IMR-90 (cell line): ENCODE measurements around the gene GCKR. TPM values are rescaled to one million over a fixed set of nuclear protein-coding genes. Genes with fewer than 3 reads are reported as not detected.

Experiments used
- ATAC-seq: fragments of 200-7000 bp; cut with Tn5 transposase; 2 replicates; pipeline ENCODE4 v1.9.1; 2020; ENCODE audit warnings: low read depth, mild to moderate bottlenecking, moderate library complexity
- BruUV-seq: library from RNA; stranded (reverse); fragments of 400-500 nt; replicated peaks from 2 replicates; lab custom pipeline; 2021; lab: Mats Ljungman, UMichigan
- CTCF ChIA-PET: fragments of 300-600 bp; formaldehyde crosslinking; extraction: SDS; loops from one replicate; lab custom pipeline; 2021; ENCODE audit warnings: antibody characterized with exemption; lab: Yijun Ruan, JAX
- POLR2A ChIA-PET: fragments of 300-600 bp; sonication (Branson Sonifier 250); formaldehyde crosslinking; loops from one replicate; lab custom pipeline; 2022; ENCODE audit warnings: antibody characterized with exemption; ENCODE audit not compliant: unreplicated experiment; lab: Charles Lee
- DNase-seq: peaks from one replicate; pipeline ENCODE4 v3.0.0; 2013
- H2AFZ ChIP-seq: replicated peaks from 2 replicates; pipeline ENCODE3; 2013; ENCODE audit warnings: low read length, mild to moderate bottlenecking; ENCODE audit not compliant: poor library complexity
- H2AK5ac ChIP-seq: 2 replicates; pipeline ENCODE4 v1.6.1; 2013; ENCODE audit warnings: low read depth, low read length, inconsistent platforms
- H2AK9ac ChIP-seq: replicated peaks from 2 replicates; pipeline ENCODE3; 2013; ENCODE audit warnings: mild to moderate bottlenecking, low read depth, low read length, moderate library complexity; ENCODE audit not compliant: poor library complexity
- H2BK120ac ChIP-seq: 2 replicates; pipeline ENCODE4 v1.6.1; 2013; ENCODE audit warnings: low read depth, low read length, inconsistent platforms
- H2BK15ac ChIP-seq: 3 replicates; pipeline ENCODE4 v1.6.1; 2013; ENCODE audit warnings: low read depth, low read length, inconsistent platforms
- H2BK20ac ChIP-seq: 2 replicates; pipeline ENCODE4 v1.6.1; 2013; ENCODE audit warnings: low read depth, mild to moderate bottlenecking, inconsistent platforms, low read length, moderate library complexity
- H2BK5ac ChIP-seq: 2 replicates; pipeline ENCODE4 v1.6.1; 2013; ENCODE audit warnings: mild to moderate bottlenecking, low read depth, low read length, inconsistent platforms; ENCODE audit not compliant: poor library complexity, severe bottlenecking
- H3K14ac ChIP-seq: replicated peaks from 2 replicates; pipeline ENCODE4 v1.6.1; 2013; ENCODE audit warnings: low read depth, low read length, inconsistent platforms
- H3K18ac ChIP-seq: 2 replicates; pipeline ENCODE4 v1.6.1; 2013; ENCODE audit warnings: low read depth, low read length, control low read depth
- H3K23ac ChIP-seq: 2 replicates; pipeline ENCODE4 v1.6.1; 2013; ENCODE audit warnings: low read depth, low read length, inconsistent platforms
- H3K27ac ChIP-seq: 2 replicates; pipeline ENCODE4 v1.5.1; 2013; ENCODE audit warnings: mild to moderate bottlenecking, control low read depth, low read length; ENCODE audit not compliant: insufficient read depth
- H3K27me3 ChIP-seq: 2 replicates; pipeline ENCODE4 v1.6.1; 2013; ENCODE audit warnings: low read length; ENCODE audit not compliant: control insufficient read depth, insufficient read depth
- H3K36me3 ChIP-seq: 2 replicates; pipeline ENCODE4 v1.6.1; 2013; ENCODE audit warnings: low read length, mixed read lengths; ENCODE audit not compliant: control insufficient read depth, insufficient read depth
- H3K4ac ChIP-seq: 2 replicates; pipeline ENCODE4 v1.6.1; 2013; ENCODE audit warnings: low read depth, low read length, inconsistent platforms
- H3K4me1 ChIP-seq: 2 replicates; pipeline ENCODE4 v1.6.1; 2013; ENCODE audit warnings: low read length, mixed read lengths; ENCODE audit not compliant: control insufficient read depth, insufficient read depth
- H3K4me2 ChIP-seq: 2 replicates; pipeline ENCODE4 v1.6.1; 2013; ENCODE audit warnings: low read depth, mild to moderate bottlenecking, control low read depth, low read length, moderate library complexity
- H3K4me3 ChIP-seq: 2 replicates; pipeline ENCODE4 v1.5.1; 2013; ENCODE audit warnings: low read depth, mild to moderate bottlenecking, control low read depth, low read length, moderate library complexity; ENCODE audit not compliant: insufficient read depth
- H3K56ac ChIP-seq: 2 replicates; pipeline ENCODE4 v1.6.1; 2013; ENCODE audit warnings: low read length, inconsistent platforms; ENCODE audit not compliant: insufficient read depth; ENCODE audit errors: extremely low read depth
- H3K79me1 ChIP-seq, 2 experiments: 2 replicates each; pipeline ENCODE4 v1.6.1; 2013; ENCODE audit warnings: low read length in 2 of 2, inconsistent platforms in 1 of 2, low read depth in 1 of 2
- H3K9ac ChIP-seq: 2 replicates; pipeline ENCODE4 v1.6.1; 2013; ENCODE audit warnings: low read depth, low read length, control low read depth
- H3K9me1 ChIP-seq: 2 replicates; pipeline ENCODE4 v1.6.1; 2013; ENCODE audit warnings: low read length, inconsistent platforms; ENCODE audit not compliant: insufficient read depth
- H3K9me3 ChIP-seq: 2 replicates; pipeline ENCODE4 v1.6.1; 2013; ENCODE audit warnings: low read length; ENCODE audit not compliant: control insufficient read depth, insufficient read depth
- H4K20me1 ChIP-seq: 2 replicates; pipeline ENCODE4 v1.6.1; 2013; ENCODE audit warnings: low read length, inconsistent platforms; ENCODE audit not compliant: insufficient read depth
- H4K5ac ChIP-seq: 2 replicates; pipeline ENCODE4 v1.6.1; 2013; ENCODE audit warnings: mild to moderate bottlenecking, low read depth, low read length, control low read depth
- H4K8ac ChIP-seq, 2 experiments: 2 replicates each; pipeline ENCODE4 v1.6.1; 2013; ENCODE audit warnings: low read depth in 2 of 2, low read length in 2 of 2, control low read depth in 1 of 2, inconsistent platforms in 1 of 2
- H4K91ac ChIP-seq: 2 replicates; pipeline ENCODE4 v1.6.1; 2013; ENCODE audit warnings: low read depth, low read length, inconsistent platforms; ENCODE audit not compliant: insufficient read depth
- BHLHE40 ChIP-seq: fragments of 150-350 bp; IDR thresholded peaks from 2 replicates; pipeline ENCODE4 v1.6.1; 2016; ENCODE audit warnings: mild to moderate bottlenecking, low read depth, low read length
- CEBPB ChIP-seq: IDR thresholded peaks from 2 replicates; pipeline ENCODE4 v1.6.1; 2012; ENCODE audit warnings: low read depth, low read length, improper control_type of control experiment
- CHD1 ChIP-seq: IDR thresholded peaks from 2 replicates; pipeline ENCODE4 v1.6.1; 2012; ENCODE audit warnings: low read depth, low read length, improper control_type of control experiment
- CTCF ChIP-seq: conservative IDR thresholded peaks from 2 replicates; pipeline ENCODE4 v1.5.1; 2012; ENCODE audit warnings: mild to moderate bottlenecking, low read depth, low read length, improper control_type of control experiment
- ELK1 ChIP-seq: fragments of 150-350 bp; IDR thresholded peaks from 2 replicates; pipeline ENCODE4 v1.6.1; 2016; ENCODE audit warnings: low read depth, mild to moderate bottlenecking, low read length, moderate library complexity, borderline replicate concordance
- FOS ChIP-seq: fragments of 150-350 bp; IDR thresholded peaks from 2 replicates; pipeline ENCODE4 v1.6.1; 2016; ENCODE audit warnings: low read depth, low read length
- MAFK ChIP-seq: IDR thresholded peaks from 2 replicates; pipeline ENCODE4 v1.6.1; 2012; ENCODE audit warnings: low read depth, low read length, improper control_type of control experiment
- MAZ ChIP-seq: IDR thresholded peaks from 2 replicates; pipeline ENCODE4 v1.6.1; 2012; ENCODE audit warnings: low read depth, mild to moderate bottlenecking, low read length, improper control_type of control experiment, moderate library complexity, borderline replicate concordance
- MXI1 ChIP-seq: IDR thresholded peaks from 2 replicates; pipeline ENCODE4 v1.6.1; 2012; ENCODE audit warnings: low read depth, mild to moderate bottlenecking, low read length, moderate library complexity, borderline replicate concordance
- NFE2L2 ChIP-seq: fragments of 150-350 bp; IDR thresholded peaks from 2 replicates; pipeline ENCODE4 v1.6.1; 2016; ENCODE audit warnings: low read depth, mild to moderate bottlenecking, low read length
- POLR2A ChIP-seq: IDR thresholded peaks from 2 replicates; pipeline ENCODE4 v1.6.1; 2012; ENCODE audit warnings: mild to moderate bottlenecking, low read depth, low read length
- RAD21 ChIP-seq: IDR thresholded peaks from 2 replicates; pipeline ENCODE4 v1.6.1; 2012; ENCODE audit warnings: low read length, improper control_type of control experiment
- RCOR1 ChIP-seq: IDR thresholded peaks from 2 replicates; pipeline ENCODE4 v1.6.1; 2012; ENCODE audit warnings: mild to moderate bottlenecking, low read length, improper control_type of control experiment; ENCODE audit not compliant: insufficient replicate concordance
- RFX5 ChIP-seq: IDR thresholded peaks from 2 replicates; pipeline ENCODE4 v1.8.0; 2012; ENCODE audit warnings: low read depth, mild to moderate bottlenecking, low read length, moderate library complexity
- SMC3 ChIP-seq: fragments of 150-350 bp; IDR thresholded peaks from 2 replicates; pipeline ENCODE4 v1.6.1; 2016; ENCODE audit warnings: low read depth, mild to moderate bottlenecking, antibody characterized with exemption, low read length, moderate library complexity
- USF2 ChIP-seq: fragments of 150-350 bp; IDR thresholded peaks from 2 replicates; pipeline ENCODE4 v1.6.1; 2017; ENCODE audit warnings: mild to moderate bottlenecking, antibody characterized with exemption, low read length, low read depth
- WGBS, 2 experiments: methylation state at CpG; one replicate each; pipeline versions ENCODE4 v1.1.5 to v1.1.7; 2013; ENCODE audit warnings: missing lambda C conversion rate in 2 of 2; ENCODE audit not compliant: insufficient read length in 1 of 2; ENCODE audit errors: extremely low coverage in 2 of 2; 5-methylcytosine and 5-hydroxymethylcytosine counted together
- dilution Hi-C: fragments of 300-500 bp; cut with HindIII; formaldehyde crosslinking; loops from one replicate; pipeline ENCODE4 v1.14.3; 2018; ENCODE audit warnings: low sequenced_read_pairs; ENCODE audit not compliant: unreplicated experiment
- in situ Hi-C: fragments of 300-500 bp; cut with MboI; formaldehyde crosslinking; loops from 3 replicates; pipeline ENCODE4 v1.14.3; 2019; ENCODE audit warnings: low sequenced_read_pairs, inconsistent platforms, mixed read lengths
- intact Hi-C: fragments of 100-400 bp; cut with micrococcal nuclease; formaldehyde crosslinking; loops from 2 replicates; pipeline ENCODE4 v1.10.0; 2022
- polyA plus RNA-seq, 3 experiments: library from polyadenylated mRNA; depleted of rRNA; stranded (reverse); fragments of >200 nt; gene quantifications; 2 replicates each; pipeline ENCODE4 v1.2.3, GENCODE V29; 2012; ENCODE audit warnings: low replicate concordance in 1 of 3
- total RNA-seq: library from RNA; depleted of rRNA; stranded (reverse); fragments of >200 nt; gene quantifications from 2 replicates; pipeline ENCODE4 v1.2.3, GENCODE V29; 2012

Gene GCKR
- total and polyA plus RNA-seq, 2 of the 4 experiments (the other 2 are of a cell fraction) = under 0.01 to 0.41 TPM

GRCh38 chr2:27571681-27572080 is 75.0 kb downstream of the GCKR start:
- no peak overlapping the region for H4K8ac ChIP-seq
- intact Hi-C loops (no loop called here), in situ Hi-C loops (no loop called here), dilution Hi-C loops (no loop called here)
- H3K27ac ChIP-seq = no peak overlapping the region
- no peaks in the 10 kb centered on the region for H3K27me3 ChIP-seq
- no peak overlapping the region for H3K18ac ChIP-seq
- no peak overlapping the region for H2BK15ac ChIP-seq
- H3K14ac ChIP-seq = no peak overlapping the region
- H3K9ac ChIP-seq = no peak overlapping the region
- H4K5ac ChIP-seq = no peak overlapping the region
- H4K20me1 ChIP-seq = no peaks in the 10 kb centered on the region
- H3K4me2 ChIP-seq = no peak overlapping the region
- no peak for TF ChIP-seq CHD1
- TF ChIP-seq ELK1 = no peak
- no peak for TF ChIP-seq MAFK
- no peak for TF ChIP-seq MXI1
- no peak for TF ChIP-seq CEBPB
- no peak for TF ChIP-seq POLR2A
- TF ChIP-seq RFX5 = no peak
- TF ChIP-seq FOS = no peak
- no peak for TF ChIP-seq USF2
- no peak for TF ChIP-seq SMC3
- no peak for TF ChIP-seq BHLHE40
- no peak for TF ChIP-seq RCOR1
- no peak for TF ChIP-seq RAD21
- no peak for TF ChIP-seq NFE2L2
- no peak for TF ChIP-seq CTCF
- TF ChIP-seq MAZ = no peak
- no peak overlapping the region for H2BK5ac ChIP-seq
- BruUV-seq = no TSS peak
- no peaks in the 10 kb centered on the region; the same call in 1 of the 2 replicates for H3K9me3 ChIP-seq
- ChIA-PET POLR2A (no interaction called here), CTCF (no interaction called here)
- H2AFZ ChIP-seq = no peak overlapping the region
- no peak for ATAC-seq
- WGBS, 2 experiments = no CpG with 5 or more reads among the region's 1 CpG
- H2BK120ac ChIP-seq = no peak overlapping the region
- H3K9me1 ChIP-seq = 0 out of 2 replicates have a peak, but pooled peaks cover 3% of the 10 kb centered on the region
- H3K4me3 ChIP-seq = no peak overlapping the region
- H3K4ac ChIP-seq = no peak overlapping the region
- no peak overlapping the region for H4K91ac ChIP-seq
- H3K4me1 ChIP-seq = peaks cover 2% of the 10 kb centered on the region; the same call in 1 of the 2 replicates
- H3K56ac ChIP-seq = no peak overlapping the region
- no peaks in the 10 kb centered on the region for H3K36me3 ChIP-seq
- no peak overlapping the region for H3K23ac ChIP-seq
- no peak overlapping the region for H2BK20ac ChIP-seq
- DNase-seq = no peak
- peaks cover 0 to 4% of the 10 kb centered on the region in 2 experiments; a peak in 1 of 4 replicates for H3K79me1 ChIP-seq
- no peak overlapping the region for H2AK5ac ChIP-seq
- H2AK9ac ChIP-seq = no peak overlapping the region
